Measurements from ENCODE around the gene EIF5A2.
"Not testable (repeated sequence)": the region's sequence is repeated elsewhere in the genome, so short reads cannot be mapped to it uniquely, and the experiment has no call there.

EIF5A2 gene

GRCh38 chr3:170908235-170909116 lies at the start of gene EIF5A2:
EIF5A2 (minus strand) TSS chr3:170908637; CDS start chr3:170907806, 831 bp downstream.
- peak; percentile 75 for DNase-seq (ENCODE audit: low read depth)

DNA sequence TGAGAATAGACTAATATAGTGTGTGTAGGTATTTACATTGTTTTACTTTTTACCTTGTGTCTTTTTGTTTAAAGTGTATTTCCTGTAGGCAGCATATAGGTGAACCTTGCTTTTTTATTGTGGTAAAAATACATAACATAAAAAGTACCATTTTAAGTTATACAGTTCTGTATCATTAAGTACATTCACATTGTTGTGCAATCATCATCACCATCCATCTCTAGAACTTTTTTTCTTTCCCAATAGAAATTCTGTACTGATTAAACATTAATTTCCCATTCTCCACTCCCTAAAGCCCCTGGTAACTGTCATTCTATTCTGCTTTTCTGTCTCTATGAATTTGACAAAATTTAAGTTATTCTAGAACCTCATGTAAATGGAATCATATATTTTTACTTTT lies 48.2 kb upstream of the EIF5A2 start:
- no peak for DNase-seq (ENCODE audit: low read depth)

GRCh38 chr3:170953736-170954135 lies 45.3 kb upstream of the EIF5A2 start:
- no peak for DNase-seq (ENCODE audit: low read depth)

DNA sequence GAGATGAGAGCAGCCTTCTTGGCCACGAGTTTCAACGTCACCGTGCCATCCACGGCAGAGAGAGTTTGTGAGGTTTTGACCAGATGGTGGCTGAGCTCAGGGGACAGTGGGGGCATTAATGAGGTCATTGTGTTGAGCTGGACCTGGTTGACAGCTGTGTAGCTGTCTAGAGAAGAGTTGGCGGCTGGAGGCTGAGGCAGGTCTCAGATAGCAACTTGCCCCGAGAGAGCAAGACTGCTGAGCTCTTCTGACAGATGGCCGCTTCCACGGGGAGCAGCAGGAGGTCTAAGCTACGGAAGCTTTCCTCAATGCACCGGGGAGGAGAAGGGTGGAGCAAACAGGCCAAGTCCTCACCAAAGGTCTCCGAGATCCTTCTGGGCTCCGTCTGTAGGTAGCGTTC lies 44.8 kb upstream of the EIF5A2 start:
- no peak for DNase-seq (ENCODE audit: low read depth)

DNA sequence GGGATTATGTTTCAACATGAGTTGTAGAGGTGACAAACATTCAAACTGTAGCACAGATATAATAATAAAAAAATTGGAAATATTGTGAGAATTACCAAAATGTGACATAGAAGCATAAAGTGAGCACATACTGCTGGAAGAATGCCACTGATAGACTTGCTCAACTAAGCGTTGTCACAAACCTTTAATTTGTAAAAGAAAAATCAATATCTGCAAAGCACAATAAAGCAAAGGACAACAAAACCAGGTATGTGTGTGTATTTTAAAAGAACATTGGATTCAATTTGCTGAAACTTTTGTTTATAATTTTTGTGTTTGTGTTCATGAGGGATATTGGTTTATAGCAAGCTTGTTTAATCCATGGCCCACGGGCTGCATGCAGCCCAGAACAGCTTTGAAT lies 40.8 kb upstream of the EIF5A2 start:
- DNase-seq (ENCODE audit: low read depth): no peak

DNA sequence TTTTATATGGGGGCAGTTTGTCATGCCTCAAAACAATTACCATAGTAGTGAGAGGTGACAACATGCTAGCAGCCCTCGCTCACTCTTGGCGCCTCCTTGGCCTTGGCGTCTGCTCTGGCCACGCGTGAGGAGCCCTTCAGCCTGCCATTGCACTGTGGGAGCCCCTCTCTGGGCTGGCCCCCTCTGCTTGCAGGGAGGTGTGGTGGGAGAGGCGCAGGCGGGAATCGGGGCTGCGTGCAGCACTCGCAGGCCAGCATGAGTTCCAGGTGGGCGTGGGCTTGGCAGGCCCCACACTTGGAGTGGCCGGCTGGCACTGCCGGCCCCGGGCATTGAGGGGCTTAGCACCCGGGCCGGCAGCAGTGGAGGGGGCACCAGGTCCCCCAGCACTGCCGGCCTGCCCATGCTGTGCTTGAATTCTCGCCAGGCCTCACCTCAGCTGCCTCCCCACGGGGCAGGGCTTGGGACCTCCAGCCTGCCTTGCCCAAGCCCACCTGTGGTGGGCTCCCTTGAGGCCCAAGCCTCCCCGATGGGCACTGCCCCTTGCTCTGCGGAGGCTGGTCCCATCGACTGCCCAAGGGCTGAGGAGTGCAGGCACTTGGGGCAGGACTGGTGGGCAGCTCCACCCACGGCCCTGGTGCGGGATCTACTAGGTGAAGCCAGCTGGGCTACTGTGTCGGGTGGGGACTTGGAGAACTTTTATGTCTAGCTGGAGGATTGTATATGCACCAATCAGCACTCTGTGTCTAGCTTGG lies 38.8 kb upstream of the EIF5A2 start:
- no peak for DNase-seq (ENCODE audit: low read depth)

GRCh38 chr3:170942011-170942410 lies 33.6 kb upstream of the EIF5A2 start:
- DNase-seq (ENCODE audit: low read depth): no peak

DNA sequence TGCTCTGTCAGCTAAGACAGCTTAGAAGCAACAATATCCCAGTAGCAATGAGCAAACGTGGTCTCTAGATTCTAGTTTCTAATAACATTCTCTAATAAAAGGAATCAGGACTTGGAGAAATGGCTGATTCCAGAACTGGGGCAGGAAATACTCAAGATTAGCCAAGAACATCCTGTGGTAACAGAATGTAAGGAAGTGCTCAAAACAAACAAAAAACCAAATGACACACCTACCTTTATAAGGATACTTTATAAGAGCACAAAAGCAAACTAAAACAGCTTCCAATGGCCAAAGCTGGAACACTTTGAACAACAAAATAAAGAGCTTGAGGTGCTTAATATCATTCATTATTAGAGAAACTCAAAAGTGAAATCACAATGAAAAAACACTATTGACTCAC lies 33.1 kb upstream of the EIF5A2 start:
- DNase-seq (ENCODE audit: low read depth): no peak

DNA sequence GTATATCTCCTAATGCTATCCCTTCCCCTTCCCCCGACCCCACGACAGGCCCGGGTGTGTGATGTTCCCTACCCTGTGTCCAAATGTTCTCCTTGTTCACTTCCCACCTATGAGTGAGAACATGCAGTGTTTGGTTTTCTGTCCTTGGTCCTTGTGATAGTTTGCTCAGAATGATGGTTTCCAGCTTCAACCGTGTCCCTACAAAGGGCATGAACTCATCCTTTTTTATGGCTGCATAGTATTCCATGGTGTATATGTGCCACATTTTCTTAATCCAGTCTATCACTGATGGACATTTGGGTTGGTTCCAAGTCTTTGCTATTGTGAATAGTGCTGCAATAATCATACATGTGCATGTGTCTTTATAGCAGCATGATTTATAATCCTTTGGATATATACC lies 24.6 kb upstream of the EIF5A2 start:
- not testable (repeated sequence) for DNase-seq (ENCODE audit: low read depth)

DNA sequence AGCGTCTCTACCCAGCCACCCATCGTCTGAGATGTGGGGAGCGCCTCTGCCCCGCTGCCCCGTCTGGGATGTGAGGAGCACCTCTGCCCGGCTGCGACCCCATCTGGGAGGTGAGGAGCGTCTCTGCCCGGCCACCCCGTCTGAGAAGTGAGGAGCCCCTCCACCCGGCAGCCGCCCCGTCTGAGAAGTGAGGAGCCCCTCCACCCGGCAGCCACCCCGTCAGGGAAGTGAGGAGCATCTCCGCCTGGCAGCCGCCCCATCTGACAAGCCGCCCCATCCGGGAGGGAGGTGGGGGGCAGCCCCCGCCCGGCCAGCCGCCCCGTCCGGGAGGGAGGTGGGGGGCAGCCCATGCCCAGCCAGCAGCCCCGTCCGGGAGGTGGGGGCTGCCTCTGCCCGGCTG lies 15.1 kb upstream of the EIF5A2 start:
- DNase-seq (ENCODE audit: low read depth): not testable (repeated sequence)

DNA sequence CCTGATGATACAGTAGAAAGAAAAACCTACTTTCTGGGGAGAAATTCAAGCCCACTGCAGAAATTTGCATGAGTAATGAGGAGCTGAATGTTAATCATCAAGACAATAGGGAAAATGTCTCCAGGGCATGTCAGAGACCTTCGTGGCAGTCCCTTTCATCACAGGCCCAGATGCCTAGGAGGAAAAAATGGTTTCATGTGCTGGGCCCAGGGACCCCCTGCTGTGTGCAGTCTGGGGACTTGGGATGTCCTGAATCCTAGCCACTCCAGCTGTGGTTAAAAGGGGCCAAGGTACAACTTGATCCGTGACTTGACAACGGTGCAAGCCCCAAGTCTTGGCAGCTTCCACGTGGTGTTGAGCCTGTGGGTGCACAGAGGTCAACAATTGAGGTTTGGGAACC lies 10.3 kb upstream of the EIF5A2 start:
- no peak for DNase-seq (ENCODE audit: low read depth)

DNA sequence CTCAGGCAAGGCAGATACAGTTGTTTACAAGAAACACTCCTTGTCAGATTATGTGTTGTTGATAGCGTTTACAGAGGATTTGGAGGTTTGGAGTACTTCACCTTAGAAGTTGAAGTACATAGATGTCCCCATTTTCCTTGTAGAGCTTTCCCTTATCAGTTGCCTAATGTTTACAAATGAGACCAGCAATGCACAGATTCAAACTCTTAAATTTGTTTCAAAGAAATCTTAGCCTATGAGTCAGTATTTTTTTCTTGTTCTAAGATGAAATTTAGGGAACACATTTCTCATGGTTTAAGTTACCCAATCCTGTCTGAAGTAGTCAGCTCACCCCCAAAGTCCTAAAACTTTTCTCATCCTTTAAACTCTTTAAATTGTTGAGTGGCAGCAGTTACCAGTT lies 6.3 kb upstream of the EIF5A2 start:
- DNase-seq (ENCODE audit: low read depth): no peak

GRCh38 chr3:170914212-170914611 lies 5.8 kb upstream of the EIF5A2 start:
- no peak for DNase-seq (ENCODE audit: low read depth)

GRCh38 chr3:170911051-170911450 lies 2.6 kb upstream of the EIF5A2 start:
- no peak for DNase-seq (ENCODE audit: low read depth)

GRCh38 chr3:170910542-170910941 lies 2.1 kb upstream of the EIF5A2 start:
- DNase-seq (ENCODE audit: low read depth): no peak

GRCh38 chr3:170909129-170909903 lies 879 bp upstream of the EIF5A2 start:
- peak; percentile 39 for DNase-seq (ENCODE audit: low read depth)

DNA sequence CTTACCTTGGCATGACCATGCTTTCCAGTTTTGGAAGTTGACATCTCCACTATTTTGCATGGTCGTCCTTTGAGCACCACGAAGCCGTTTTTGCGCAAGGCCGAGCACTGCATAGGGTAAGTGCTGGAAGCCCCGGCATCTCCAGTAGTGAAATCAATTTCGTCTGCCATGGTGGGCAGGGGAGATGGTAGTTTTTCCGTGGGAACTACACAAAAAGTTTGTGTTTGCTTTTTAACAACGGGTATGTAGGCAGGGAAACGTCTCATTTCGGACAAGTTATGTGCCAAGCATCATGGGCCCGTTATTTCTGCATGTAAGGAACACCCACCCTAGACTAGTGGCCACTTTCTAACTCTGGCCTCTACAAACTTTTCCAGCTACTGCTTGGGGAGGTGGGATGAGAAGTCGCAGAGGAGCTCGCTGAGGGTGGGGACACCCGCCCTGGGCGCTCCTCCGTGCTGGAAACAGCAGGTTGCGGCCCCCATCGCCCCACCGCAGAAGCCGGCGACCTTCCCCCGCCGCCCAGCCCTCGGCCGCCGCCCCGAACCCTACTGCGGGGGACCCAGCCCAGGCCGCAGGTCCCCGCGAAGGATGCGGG lies 701 bp downstream of the EIF5A2 start:
- no peak for DNase-seq (ENCODE audit: low read depth)

- no peak for DNase-seq (ENCODE audit: low read depth)
Measured at GRCh38 chr3:170905862-170906261, 2.6 kb downstream of the EIF5A2 start.

GRCh38 chr3:170903123-170903522 lies 5.3 kb downstream of the EIF5A2 start:
- DNase-seq (ENCODE audit: low read depth): no peak

DNA sequence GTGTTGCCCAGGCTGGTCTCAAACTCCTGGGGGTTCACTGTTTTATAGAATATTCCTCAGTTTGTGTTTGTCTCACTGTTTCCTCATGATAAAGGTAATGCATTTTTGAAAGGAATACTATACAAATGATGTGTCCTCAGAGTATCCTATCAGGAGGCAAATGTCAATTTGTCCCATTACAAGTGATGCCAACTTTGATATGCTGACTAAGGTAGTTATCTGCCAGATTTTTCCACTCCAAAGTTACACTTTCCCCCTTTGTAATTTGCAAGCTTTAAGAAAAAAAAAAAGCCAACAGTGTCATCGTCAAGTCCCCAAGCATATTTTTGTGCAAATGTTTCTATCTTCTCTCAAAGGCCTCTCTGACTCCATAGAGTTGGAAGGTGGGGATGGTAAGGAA lies 9.0 kb downstream of the EIF5A2 start:
- DNase-seq (ENCODE audit: low read depth): no peak

DNA sequence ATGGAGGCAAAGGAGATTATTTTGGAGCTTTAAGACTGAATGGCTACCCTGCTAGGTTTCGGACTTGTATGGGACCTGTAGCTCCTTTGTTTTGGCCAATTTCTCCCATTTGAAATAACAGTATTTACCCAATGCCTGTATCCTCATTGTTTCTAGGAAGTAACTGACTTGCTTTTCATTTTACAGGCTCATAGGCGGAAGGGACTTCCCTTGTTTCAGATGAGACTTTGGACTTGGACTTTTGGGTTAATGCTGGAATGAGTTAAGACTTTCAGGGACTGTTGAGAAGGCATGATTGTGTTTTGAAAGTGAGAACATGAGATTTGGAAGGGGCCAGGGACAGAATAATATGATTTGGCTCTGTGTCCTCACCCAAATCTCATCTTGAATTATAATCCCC lies 10.5 kb downstream of the EIF5A2 start:
- no peak for DNase-seq (ENCODE audit: low read depth)

DNA sequence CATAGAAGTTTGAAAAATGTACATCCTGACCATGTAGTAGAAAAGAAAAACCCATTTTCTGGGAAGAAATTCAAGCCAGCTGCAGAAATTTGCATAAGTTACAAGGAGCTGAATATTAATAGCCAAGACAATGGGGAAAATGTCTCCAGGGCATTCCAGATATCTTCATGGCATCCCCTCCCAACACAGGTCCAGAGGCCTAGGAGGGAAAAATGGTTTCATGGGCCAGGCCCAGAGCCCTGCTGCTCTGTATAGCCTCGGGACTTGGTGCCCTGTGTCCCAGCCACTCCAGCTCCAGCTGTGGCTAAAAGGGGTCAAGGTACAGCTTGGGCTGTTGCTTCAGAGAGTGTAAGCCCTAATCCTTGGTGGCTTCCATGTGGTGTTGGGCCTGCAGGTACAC lies 11.2 kb downstream of the EIF5A2 start:
- DNase-seq (ENCODE audit: low read depth): not testable (repeated sequence)

All from HS-27A (cell line).